HG03139 (cell line): ENCODE measurements around the gene METTL26.

Experiments
- ATAC-seq: cut with Tn5 transposase; IDR thresholded peaks from one replicate; pipeline ENCODE4 v1.9.1; 2021; ENCODE audit not compliant: unreplicated experiment

Gene METTL26

GRCh38 chr16:638836-639235 is 2.7 kb upstream of the METTL26 start:
- no peak for ATAC-seq

- ATAC-seq: no peak
Observed at GRCh38 chr16:638034-638543, 2.0 kb upstream of the METTL26 start.

- no peak for ATAC-seq
Observed at GRCh38 chr16:637081-638018, 1.2 kb upstream of the METTL26 start.

GRCh38 chr16:635573-636205 is 416 bp downstream of the METTL26 start:
- no peak for ATAC-seq

GRCh38 chr16:634996-635395 is 1.1 kb downstream of the METTL26 start:
- no peak for ATAC-seq

- no peak for ATAC-seq
Observed at GRCh38 chr16:634051-634670, 1.9 kb downstream of the METTL26 start.

GRCh38 chr16:633336-634050 is 2.6 kb downstream of the METTL26 start:
- no peak for ATAC-seq

- no peak for ATAC-seq
Observed at GRCh38 chr16:632486-633335, 3.4 kb downstream of the METTL26 start.

- ATAC-seq: no peak
Observed at GRCh38 chr16:631808-632358, 4.2 kb downstream of the METTL26 start.

GRCh38 chr16:630815-631405 is 5.2 kb downstream of the METTL26 start, which contains the start of gene WFIKKN1:
TSS of gene WFIKKN1 (plus strand) at chr16:630985. CDS start at chr16:631254, 269 bp downstream.
- no peak for ATAC-seq

- no peak for ATAC-seq
Observed at GRCh38 chr16:630249-630814, 5.8 kb downstream of the METTL26 start.

GRCh38 chr16:629833-630248 is 6.3 kb downstream of the METTL26 start:
- no peak for ATAC-seq

GRCh38 chr16:629185-629832 is 6.8 kb downstream of the METTL26 start:
- no peak for ATAC-seq

GRCh38 chr16:628321-629061 is 7.6 kb downstream of the METTL26 start:
- no peak for ATAC-seq

GRCh38 chr16:627454-628239 is 8.5 kb downstream of the METTL26 start:
- no peak for ATAC-seq

- ATAC-seq: no peak
Observed at GRCh38 chr16:626787-627453, 9.2 kb downstream of the METTL26 start.
